HepG2 (cell line): ENCODE results near the gene RAB36. TPM values are rescaled to one million over a fixed set of nuclear protein-coding genes. Genes with fewer than 3 reads are reported as not detected.
A peak's percentile ranks its signal among the peaks of the same experiment; 100 is the strongest.

ENCODE experiments used
- BCL3 ChIP-seq: sonication (generic); formaldehyde crosslinking; IDR thresholded peaks from 2 replicates; pipeline ENCODE4 v1.5.1; 2020; ENCODE audit warnings: mild to moderate bottlenecking, missing genetic modification reagents, moderate library complexity
- BORCS8-MEF2B ChIP-seq: sonication (generic); formaldehyde crosslinking; IDR thresholded peaks from 2 replicates; pipeline ENCODE4 v1.8.0; 2022; ENCODE audit warnings: mild to moderate bottlenecking, missing genetic modification reagents
- HOXD1 ChIP-seq: sonication (generic); formaldehyde crosslinking; IDR thresholded peaks from 2 replicates; pipeline ENCODE4 v1.5.0; 2020; ENCODE audit warnings: missing genetic modification reagents
- MAZ ChIP-seq, 2 experiments: sonication (generic) in 1 of 2; formaldehyde crosslinking in 1 of 2; IDR thresholded peaks; 2 replicates each; pipeline versions ENCODE4 v1.5.0 to v1.6.1; 2012 to 2020; ENCODE audit warnings: low read depth in 2 of 2, mild to moderate bottlenecking in 2 of 2, borderline replicate concordance in 1 of 2, improper control_type of control experiment in 1 of 2, low read length in 1 of 2, missing genetic modification reagents in 1 of 2, moderate library complexity in 1 of 2
- NCOA1 ChIP-seq: sonication (generic); formaldehyde crosslinking; IDR thresholded peaks from 2 replicates; pipeline ENCODE4 v1.9.0; 2021; ENCODE audit warnings: missing genetic modification reagents
- ZBTB40 ChIP-seq, 2 experiments: fragments of 450-650 bp in 1 of 2; sonication (generic) in 1 of 2; formaldehyde crosslinking in 1 of 2; IDR thresholded peaks; 2 replicates each; pipeline versions ENCODE4 v1.6.1 to v1.8.0; 2016 to 2022; ENCODE audit warnings: antibody characterized with exemption in 1 of 2, mild to moderate bottlenecking in 1 of 2, missing genetic modification reagents in 1 of 2
- ZFP90 ChIP-seq: sonication (generic); formaldehyde crosslinking; IDR thresholded peaks from 2 replicates; pipeline ENCODE4 v1.8.0; 2022; ENCODE audit warnings: missing genetic modification reagents, mild to moderate bottlenecking, inconsistent platforms, borderline replicate concordance
- ZNF253 ChIP-seq: sonication (generic); formaldehyde crosslinking; IDR thresholded peaks from 2 replicates; pipeline ENCODE4 v1.8.0; 2022; ENCODE audit warnings: mild to moderate bottlenecking, missing genetic modification reagents, borderline replicate concordance
- ZNF547 ChIP-seq: sonication (generic); formaldehyde crosslinking; IDR thresholded peaks from 2 replicates; pipeline ENCODE4 v1.5.1; 2020; ENCODE audit warnings: mild to moderate bottlenecking, missing genetic modification reagents
- ZNF558 ChIP-seq: sonication (generic); formaldehyde crosslinking; IDR thresholded peaks from 2 replicates; pipeline ENCODE4 v1.9.0; 2022; ENCODE audit warnings: mild to moderate bottlenecking, missing genetic modification reagents, borderline replicate concordance
- ZNF574 ChIP-seq: sonication (generic); formaldehyde crosslinking; IDR thresholded peaks from 2 replicates; pipeline ENCODE4 v1.4.0; 2020; ENCODE audit warnings: missing genetic modification reagents
- polyA plus RNA-seq, 8 experiments: library from polyadenylated mRNA; depleted of rRNA in 3 of 8; stranded (reverse) in 7 of 8; unstranded in 1 of 8; fragments of >200 nt; fragmentation: Illumina TruSeq in 4 of 8; extraction: Trizol in 4 of 8; gene quantifications; 2 replicates each; pipeline versions ENCODE4 v1.2.1 to v1.2.3, GENCODE V29; 2011 to 2016; ENCODE audit warnings: low read depth in 4 of 8, missing spikeins in 1 of 8, mixed read lengths in 1 of 8; ENCODE audit not compliant: insufficient read depth in 1 of 8
- total RNA-seq, 5 experiments: library from RNA; depleted of rRNA; stranded (reverse); fragments of >200 nt; fragmentation: Illumina TruSeq; extraction: Trizol; gene quantifications; 2 replicates each; pipeline ENCODE4 v1.2.3, GENCODE V29; 2016; ENCODE audit warnings: low read depth in 1 of 5

RAB36 gene
- total and polyA plus RNA-seq, 2 of the 13 experiments (the other 11 are each of a cell fraction or from before 2014, with no cell fraction given), result 0.24 to 0.86 TPM

GRCh38 chr22:23179381-23180299 lies 34.4 kb downstream of the RAB36 start (continued):
- TF ChIP-seq MAZ (IDR thresholded peaks at IDR 0.05; ENCODE audit: borderline replicate concordance, low read depth, low read length) (no peak), MAZ (CRISPR knock-in tag; IDR thresholded peaks at IDR 0.05; ENCODE audit: low read depth) (peak; percentile 15; the same call in 1 of the 2 replicates), ZNF558 (0 out of 2 replicates have a peak, but pooled peaks have one; percentile 28), BORCS8-MEF2B (CRISPR knock-in tag) (peak; percentile 55), BCL3 (CRISPR knock-in tag) (no peak; the same call in 1 of the 2 replicates), ZFP90 (CRISPR knock-in tag) (peak; percentile 81; the same call in 1 of the 2 replicates), ZBTB40 (IDR thresholded peaks at IDR 0.05) (no peak), ZBTB40 (CRISPR knock-in tag; IDR thresholded peaks at IDR 0.05) (no peak), ZNF253 (CRISPR knock-in tag) (peak; percentile 53; the same call in 1 of the 2 replicates), NCOA1 (CRISPR knock-in tag) (0 out of 2 replicates have a peak, but pooled peaks have one; percentile 24), ZNF574 (peak; percentile 17; the same call in 1 of the 2 replicates), ZNF547 (CRISPR knock-in tag) (0 out of 2 replicates have a peak, but pooled peaks have one; percentile 32), HOXD1 (CRISPR knock-in tag) (no peak)
